ENCODE results near the gene ELF5. TPM values are rescaled to one million over a fixed set of nuclear protein-coding genes. Genes with fewer than 3 reads are reported as not detected.

Gene ELF5
- total and polyA plus RNA-seq, 2 of the 13 experiments (the other 11 are each of a cell fraction or from before 2014, with no cell fraction given) = 0.51 to 2.6 TPM

GRCh38 chr11:34438529-34439507, 74.8 kb downstream of the ELF5 start, which contains the start of gene CAT (continued):
- peak; percentile 89 for TF ChIP-seq ZFP91 (CRISPR knock-in tag; IDR thresholded peaks at IDR 0.05; ENCODE audit: borderline replicate concordance)
- TF ChIP-seq XBP1 (CRISPR knock-in tag; IDR thresholded peaks at IDR 0.05) = no peak
- TF ChIP-seq POGZ (CRISPR knock-in tag; IDR thresholded peaks at IDR 0.05) = peak; percentile 87
- peak; percentile 92 for TF ChIP-seq ZFY (CRISPR knock-in tag; IDR thresholded peaks at IDR 0.05)
- no peak for TF ChIP-seq DNMT3B (CRISPR knock-in tag; conservative IDR thresholded peaks at IDR 0.05)
- no peak for TF ChIP-seq KLF13 (CRISPR knock-in tag; IDR thresholded peaks at IDR 0.05)
- no peak for TF ChIP-seq ARNT (IDR thresholded peaks at IDR 0.05)
- no peak for TF ChIP-seq KDM3A (CRISPR knock-in tag; IDR thresholded peaks at IDR 0.05; ENCODE audit: low read depth)
- TF ChIP-seq PRDM15 (CRISPR knock-in tag; IDR thresholded peaks at IDR 0.05) = 0 out of 2 replicates have a peak, but pooled peaks have one; percentile 28
- TF ChIP-seq EED (CRISPR knock-in tag; IDR thresholded peaks at IDR 0.05) = no peak
- TF ChIP-seq HMGXB4 (CRISPR knock-in tag; IDR thresholded peaks at IDR 0.05; ENCODE audit: borderline replicate concordance in 1 of 2, low read depth in 1 of 2) = peak; percentile 64 to 78; a peak in 3 of 4 replicates
- 0 out of 2 replicates have a peak, but pooled peaks have one; percentile 70 for TF ChIP-seq SNAPC2 (CRISPR knock-in tag; IDR thresholded peaks at IDR 0.05)
- no peak for TF ChIP-seq REXO4 (CRISPR knock-in tag; IDR thresholded peaks at IDR 0.05; ENCODE audit: borderline replicate concordance)
- 0 out of 2 replicates have a peak, but pooled peaks have one; percentile 8 for TF ChIP-seq MTERF4 (CRISPR knock-in tag; IDR thresholded peaks at IDR 0.05)
- no peak for TF ChIP-seq ZNF639 (CRISPR knock-in tag; conservative IDR thresholded peaks at IDR 0.05)
- no peak for TF ChIP-seq ZNF17 (CRISPR knock-in tag; IDR thresholded peaks at IDR 0.05)
- TF ChIP-seq SRF (IDR thresholded peaks at IDR 0.05; ENCODE audit: low read depth, low read length) = no peak
- no peak for TF ChIP-seq ZNF496 (CRISPR knock-in tag; IDR thresholded peaks at IDR 0.05; ENCODE audit: insufficient replicate concordance)
- peak; percentile 94 for TF ChIP-seq IKZF4 (CRISPR knock-in tag; IDR thresholded peaks at IDR 0.05; ENCODE audit: borderline replicate concordance, low read depth, not compliant biosample characterization)

Data from HepG2 (cell line).